Mucosa of gallbladder (tissue), 1 donor: ENCODE data around the gene AAMP. TPM values are rescaled to one million over a fixed set of nuclear protein-coding genes. Genes with fewer than 3 reads are reported as not detected.

ENCODE experiments used
- DNase-seq: peaks from one replicate; pipeline ENCODE4 v3.0.0-alpha.2; 2020; ENCODE audit warnings: low spot score
- total RNA-seq: library from RNA; stranded (reverse); gene quantifications from one replicate; pipeline ENCODE4 v1.2.1, GENCODE V29; 2021
- donor health status: DM: no; HTN: no; CAD: no.

Gene AAMP
- total RNA-seq, 1 donor from 2014 or later = 114 TPM

DNA sequence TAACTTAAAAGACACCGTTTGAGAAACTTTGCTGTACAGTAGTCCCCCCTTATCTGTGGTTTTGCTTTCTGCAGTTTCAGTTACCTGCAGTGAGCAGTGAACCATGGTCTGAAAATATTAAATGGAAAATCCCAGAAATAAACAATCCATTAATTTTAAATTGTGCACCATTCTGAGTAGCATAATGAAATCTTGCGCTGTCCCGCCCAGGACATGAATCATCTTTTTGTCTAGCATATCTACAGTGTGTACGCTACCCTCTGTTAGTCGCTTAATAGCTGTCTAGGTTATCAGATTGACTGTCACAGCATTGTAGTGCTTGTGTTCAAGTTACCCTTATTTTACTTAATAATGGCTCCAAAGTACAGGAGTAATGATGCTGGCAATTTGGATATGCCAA is 46.9 kb downstream of the AAMP start:
- no peak for DNase-seq

DNA sequence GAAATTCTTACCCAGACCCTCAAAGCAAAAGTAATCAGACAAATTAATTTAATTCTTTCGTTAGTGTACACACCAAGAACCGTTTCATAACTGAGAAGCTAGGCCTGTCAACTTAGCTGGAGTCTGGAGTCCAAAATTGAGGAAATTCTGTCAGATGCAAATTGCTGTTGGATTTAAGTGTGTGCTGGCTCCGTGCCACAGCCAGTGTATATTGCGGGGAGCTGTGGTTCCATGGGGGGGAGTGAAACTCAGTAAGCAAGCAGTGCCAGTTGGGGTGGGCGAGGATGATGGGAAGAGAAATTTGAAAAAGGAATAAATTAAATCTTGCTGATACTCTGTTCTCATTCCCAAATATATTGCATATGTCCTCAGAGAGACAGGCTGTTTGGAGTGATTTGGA is 48.9 kb downstream of the AAMP start:
- DNase-seq = no peak

DNA sequence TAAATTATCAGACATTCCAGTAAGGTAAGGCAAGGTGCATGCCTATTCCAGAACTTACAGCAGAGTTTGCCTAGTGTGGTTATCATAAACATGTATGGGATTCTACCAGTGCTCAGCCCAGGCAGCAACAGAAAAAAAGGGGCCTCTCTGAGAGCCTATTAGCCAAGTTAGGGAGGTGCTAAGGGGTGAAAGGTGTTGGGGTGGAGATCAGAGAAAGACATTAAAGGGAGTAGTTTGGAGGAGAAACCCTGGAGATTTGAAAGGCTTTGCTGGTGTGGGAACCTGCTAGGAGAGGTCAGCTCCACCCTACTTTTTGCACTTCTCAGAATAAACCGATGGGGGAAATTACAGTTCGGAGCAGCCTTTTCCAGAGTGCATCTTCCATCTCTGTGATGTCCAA is 50.0 kb downstream of the AAMP start:
- no peak for DNase-seq

DNA sequence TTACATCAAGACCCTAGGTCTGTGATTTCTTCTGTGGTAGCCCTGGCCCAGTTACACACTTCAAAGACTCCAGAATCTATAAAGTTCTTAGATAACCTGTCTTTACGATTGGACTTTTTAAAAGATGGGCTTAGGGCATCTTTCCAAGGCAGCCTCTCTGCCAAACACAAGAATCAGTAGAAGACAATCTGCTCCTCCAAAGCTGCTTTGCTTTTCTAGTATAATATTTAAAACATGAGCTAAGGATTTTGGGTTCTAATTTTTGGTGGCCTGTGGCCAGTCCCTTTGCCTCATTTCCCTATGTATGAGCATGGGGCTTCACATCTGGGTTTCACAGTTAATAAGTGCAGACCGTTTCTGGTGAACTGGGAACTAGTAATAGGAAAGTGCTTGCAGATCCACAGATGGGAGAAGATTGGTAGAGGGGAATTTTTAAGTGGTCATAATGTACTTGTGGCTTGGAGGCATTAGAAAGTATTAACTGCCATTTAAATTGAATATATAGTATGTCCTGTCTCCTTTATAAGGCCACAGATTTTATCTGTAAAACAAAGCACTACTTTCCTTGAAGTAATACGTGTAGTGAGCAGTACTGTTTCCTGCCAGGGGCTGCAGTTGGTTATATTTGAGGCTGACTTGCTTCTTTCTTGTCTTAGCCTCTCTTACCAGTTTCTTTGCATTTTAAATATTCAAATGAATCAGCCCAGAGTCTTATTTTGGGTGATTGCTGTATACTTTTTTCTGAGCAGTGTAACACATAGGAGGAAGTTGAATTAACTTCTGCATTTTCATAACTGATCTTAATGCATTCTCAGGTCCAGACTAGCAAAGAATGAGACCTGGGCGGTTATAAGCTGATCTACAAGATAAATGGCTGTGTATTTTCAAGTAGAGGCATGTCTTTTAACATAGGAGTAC is 51.4 kb downstream of the AAMP start:
- no peak for DNase-seq

DNA sequence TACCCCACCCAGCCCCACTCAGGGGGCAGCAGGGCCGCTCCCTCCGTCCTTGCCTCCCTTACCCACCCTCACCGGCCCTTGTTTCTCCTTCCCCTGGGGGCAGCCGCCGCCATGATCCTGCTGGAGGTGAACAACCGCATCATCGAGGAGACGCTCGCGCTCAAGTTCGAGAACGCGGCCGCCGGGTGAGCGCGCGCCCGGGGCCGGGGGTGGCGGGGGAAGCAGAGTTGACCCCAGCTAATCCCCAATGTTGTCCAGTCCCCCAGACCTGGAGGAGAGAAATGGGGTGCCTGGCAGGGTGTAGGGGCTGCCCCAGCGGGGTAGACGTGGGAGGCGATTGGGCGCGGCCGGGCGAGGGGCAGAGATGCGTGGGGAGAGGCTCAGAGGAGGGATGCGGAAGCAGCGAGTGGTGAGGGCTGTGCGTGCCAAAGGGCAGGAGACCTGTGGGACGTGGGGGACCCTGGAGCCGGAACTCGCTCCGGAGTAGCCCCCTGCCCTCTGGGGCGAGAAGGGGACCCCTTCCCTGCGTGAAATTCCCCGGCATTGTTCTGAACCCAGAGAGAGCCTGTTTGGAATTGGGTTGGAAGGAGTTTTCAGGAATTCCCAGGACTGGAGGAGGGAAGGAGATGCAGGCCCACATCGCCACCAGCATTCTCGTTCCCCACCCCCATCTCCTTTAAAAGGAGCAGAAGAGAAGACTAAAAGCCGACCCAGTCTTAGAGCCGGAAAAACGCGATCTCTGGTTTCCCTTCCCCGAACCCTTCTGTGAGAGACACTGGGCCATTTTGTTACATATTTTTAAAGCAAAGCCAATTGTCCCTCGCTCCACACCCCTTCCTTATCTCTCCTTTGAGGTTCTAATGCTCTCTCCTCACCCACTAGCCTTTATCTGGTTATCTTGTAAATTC is 52.3 kb downstream of the AAMP start:
- peak; percentile 40 for DNase-seq

DNA sequence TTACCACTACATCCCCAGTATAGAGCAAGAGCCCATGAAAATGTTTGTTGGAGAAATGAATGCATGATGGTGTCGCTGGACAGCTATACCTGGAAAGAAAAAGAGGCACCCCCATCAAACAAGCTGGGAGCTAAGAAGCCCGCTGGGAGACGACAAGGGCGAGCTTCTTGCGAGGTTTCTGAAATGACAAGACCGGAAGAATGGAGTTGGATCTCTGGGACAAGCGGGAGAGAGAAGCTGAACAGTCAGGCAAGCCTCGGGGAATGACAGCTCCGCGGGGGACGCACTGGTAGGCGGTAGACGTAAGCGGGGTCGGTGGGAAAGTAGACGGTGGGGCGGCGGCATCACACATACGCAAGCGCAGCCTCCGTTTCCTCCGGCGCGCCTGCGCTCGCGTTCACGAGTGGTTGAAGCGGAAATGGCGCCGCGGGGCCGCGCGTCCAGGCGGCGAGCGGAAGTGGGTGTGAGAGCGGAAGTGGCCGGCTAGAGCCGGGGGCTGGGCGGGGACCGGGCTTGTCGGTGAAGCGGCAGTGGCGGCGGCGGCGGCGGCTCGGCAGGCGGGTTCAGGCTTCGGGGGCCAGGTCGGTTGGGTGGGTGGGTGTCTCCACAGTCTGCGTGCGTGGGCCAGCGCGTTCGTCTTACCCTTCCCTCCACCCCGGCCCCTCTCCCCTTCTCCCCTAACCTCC is 53.1 kb downstream of the AAMP start, which contains the start of gene ARPC2:
ARPC2 (plus strand) TSS at position 516 of the 686 bp plus-strand sequence. CDS start 282 bp downstream, outside the sequence.
- peak; percentile 95 for DNase-seq

DNA sequence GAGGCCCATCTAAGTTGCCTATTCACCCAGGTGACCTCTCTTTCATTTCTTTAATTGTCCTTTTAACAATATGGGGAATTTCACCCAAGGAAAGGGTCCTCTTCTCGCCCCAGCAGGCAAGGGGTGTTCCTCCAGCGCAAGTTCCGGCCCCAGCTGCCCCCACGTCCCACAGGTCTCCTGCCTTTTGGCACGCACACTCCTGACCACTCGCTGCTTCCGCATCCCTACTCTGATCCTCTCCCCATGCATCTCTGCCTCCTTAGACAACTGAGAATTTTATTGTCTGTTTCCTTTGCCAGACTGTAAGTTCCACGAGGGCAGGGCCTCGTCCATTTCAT is 53.6 kb downstream of the AAMP start:
- DNase-seq = no peak

Other genes with a start within 250 kb of the AAMP start
- gene RUFY4, start 200.9 kb downstream of the AAMP start, total RNA-seq = 0.17 TPM
- gene CXCR2, start 144.1 kb downstream of the AAMP start, total RNA-seq = 0.69 TPM
- gene CXCR1, start 103.2 kb downstream of the AAMP start, total RNA-seq = not detected
- gene ARPC2, start 52.9 kb downstream of the AAMP start, total RNA-seq = 239 TPM
- gene GPBAR1, start 9.1 kb downstream of the AAMP start, total RNA-seq = 49.3 TPM
- gene PNKD, start 382 bp upstream of the AAMP start, total RNA-seq = 154 TPM
- 388 TPM for gene TMBIM1, start 22.4 kb upstream of the AAMP start, total RNA-seq
- 3.4 TPM for gene CATIP, start 86.7 kb upstream of the AAMP start, total RNA-seq
- 15.1 TPM for gene SLC11A1, start 112.1 kb upstream of the AAMP start, total RNA-seq
- gene CTDSP1, start 129.7 kb upstream of the AAMP start, total RNA-seq = 184 TPM
- gene VIL1, start 149.0 kb upstream of the AAMP start, total RNA-seq = 328 TPM